ENCODE results near the gene SLC9A9. TPM values are rescaled to one million over a fixed set of nuclear protein-coding genes. Genes with fewer than 3 reads are reported as not detected.

SLC9A9 gene
- total RNA-seq (2021; fragmentation: NEBNext Ultra II Directional; extraction: Animal tissue kit (Norgen Biotek cat#: 25700)) = under 1 TPM in 4 of 6 experiments, not detected in 2; 0.10 to 0.55 (median 0.33) TPM
- long read RNA-seq, partial matches to known transcripts = 0 of 1 reads
- long read RNA-seq, other reads (novel, unspliced or antisense) = 1 of 1 reads

DNA sequence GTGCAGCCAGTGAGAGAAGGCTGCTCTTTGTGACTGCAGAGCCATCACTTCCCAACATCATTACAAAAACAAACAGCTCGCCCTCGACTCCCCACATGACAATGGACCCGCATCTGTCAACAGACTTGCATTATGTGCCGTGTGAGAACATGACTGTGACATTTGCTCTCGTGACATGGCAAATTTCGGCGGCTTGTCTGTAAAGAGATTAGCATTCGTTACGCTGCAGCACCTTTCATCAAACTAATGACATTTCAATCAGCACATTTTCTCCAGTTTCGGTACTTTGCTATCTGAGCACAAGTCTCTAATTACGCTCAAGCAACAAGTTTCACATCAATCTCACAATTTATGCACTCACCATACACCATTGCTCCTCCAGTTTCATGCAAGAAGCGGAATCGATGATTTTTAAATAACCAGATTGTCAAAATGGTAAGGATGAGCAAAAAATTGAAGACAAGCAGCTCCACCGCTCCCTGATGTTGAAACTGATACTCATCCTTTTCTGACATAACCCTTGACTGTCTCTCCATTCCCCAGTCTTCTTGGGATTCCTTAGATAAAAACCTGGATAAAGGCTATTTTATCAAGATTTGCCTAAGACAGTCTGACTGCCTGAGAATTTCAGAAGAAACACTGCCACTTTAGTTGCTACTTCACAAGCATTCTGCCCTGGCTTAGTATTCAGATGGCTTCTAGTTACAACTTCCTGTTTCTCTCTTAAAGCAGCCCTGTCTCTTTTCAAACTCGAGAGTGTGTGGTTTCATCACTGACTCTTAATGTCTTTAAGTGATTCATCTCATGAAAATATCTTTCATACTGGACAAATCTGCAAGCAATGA lies at the start of gene SLC9A9:
Gene SLC9A9, minus strand, starts transcription at position 682 of the 845 bp plus-strand sequence. Its CDS starts 146 bp downstream, at position 536.
- Mint-ChIP-seq H3K36me3 (ENCODE audit: low read depth) (no peaks in the 10 kb centered on the region), H3K4me1 (ENCODE audit: low read depth) (no peaks in the 10 kb centered on the region; the same call in 1 of the 2 replicates), H3K4me3 (peak within 1 kb of the TSS; percentile 88), H3K9me3 (no peaks in the 10 kb centered on the region), H3K27ac (peak within 1 kb of the TSS; percentile 45; the same call in 1 of the 2 replicates), H3K27me3 (ENCODE audit: insufficient read depth) (no peaks in the 10 kb centered on the region; the same call in none of the 2 replicates)
- DNase-seq = peak; percentile 57
- TF ChIP-seq, protein P1, sequence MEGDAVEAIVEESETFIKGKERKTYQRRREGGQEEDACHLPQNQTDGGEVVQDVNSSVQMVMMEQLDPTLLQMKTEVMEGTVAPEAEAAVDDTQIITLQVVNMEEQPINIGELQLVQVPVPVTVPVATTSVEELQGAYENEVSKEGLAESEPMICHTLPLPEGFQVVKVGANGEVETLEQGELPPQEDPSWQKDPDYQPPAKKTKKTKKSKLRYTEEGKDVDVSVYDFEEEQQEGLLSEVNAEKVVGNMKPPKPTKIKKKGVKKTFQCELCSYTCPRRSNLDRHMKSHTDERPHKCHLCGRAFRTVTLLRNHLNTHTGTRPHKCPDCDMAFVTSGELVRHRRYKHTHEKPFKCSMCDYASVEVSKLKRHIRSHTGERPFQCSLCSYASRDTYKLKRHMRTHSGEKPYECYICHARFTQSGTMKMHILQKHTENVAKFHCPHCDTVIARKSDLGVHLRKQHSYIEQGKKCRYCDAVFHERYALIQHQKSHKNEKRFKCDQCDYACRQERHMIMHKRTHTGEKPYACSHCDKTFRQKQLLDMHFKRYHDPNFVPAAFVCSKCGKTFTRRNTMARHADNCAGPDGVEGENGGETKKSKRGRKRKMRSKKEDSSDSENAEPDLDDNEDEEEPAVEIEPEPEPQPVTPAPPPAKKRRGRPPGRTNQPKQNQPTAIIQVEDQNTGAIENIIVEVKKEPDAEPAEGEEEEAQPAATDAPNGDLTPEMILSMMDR (IDR thresholded peaks at IDR 0.05) = no peak

DNA sequence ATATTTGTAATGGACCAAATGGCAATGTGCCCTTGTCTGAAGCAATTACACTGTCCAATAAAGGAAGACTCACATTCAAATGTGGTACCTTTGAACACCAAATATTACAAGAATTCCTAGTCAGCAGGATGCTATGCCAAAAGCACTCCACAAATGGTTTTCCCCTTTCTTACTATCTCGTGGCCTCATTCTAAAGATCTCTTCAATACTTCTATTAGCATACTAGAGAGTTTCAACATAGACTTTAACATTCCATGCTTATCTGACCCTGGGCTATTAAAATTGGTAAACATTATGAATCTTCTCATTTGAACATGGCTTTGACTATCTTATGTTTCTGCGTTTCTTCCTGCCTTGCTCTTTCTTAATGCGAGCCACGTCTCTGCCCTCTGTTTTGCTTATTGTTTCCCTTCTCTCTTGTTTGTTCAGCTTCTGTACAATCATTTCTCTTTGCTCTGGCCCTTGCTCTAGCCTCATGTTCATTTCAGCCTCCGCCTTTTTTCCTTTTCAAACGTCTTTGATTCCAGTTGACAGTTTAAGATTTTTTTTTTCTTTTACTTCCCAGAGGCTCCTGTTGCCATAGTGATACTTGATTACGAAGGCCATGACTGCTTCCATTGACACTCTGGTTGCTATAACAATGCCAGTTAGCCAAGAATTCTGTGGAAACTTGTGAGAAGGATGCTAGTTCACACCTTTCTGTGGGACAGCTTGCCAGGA lies 49.5 kb upstream of the SLC9A9 start:
- Mint-ChIP-seq H3K9me3 (no peaks in the 10 kb centered on the region), H3K4me3 (peak overlapping the region; percentile 7; the same call in 1 of the 2 replicates), H3K36me3 (ENCODE audit: low read depth) (no peaks in the 10 kb centered on the region), H3K27me3 (ENCODE audit: insufficient read depth) (no peaks in the 10 kb centered on the region), H3K27ac (peak overlapping the region; percentile 39), H3K4me1 (ENCODE audit: low read depth) (peaks cover 7% of the 10 kb centered on the region; the same call in 1 of the 2 replicates)
- DNase-seq = peak; percentile 8
- TF ChIP-seq, protein P1 (IDR thresholded peaks at IDR 0.05) = no peak

DNA sequence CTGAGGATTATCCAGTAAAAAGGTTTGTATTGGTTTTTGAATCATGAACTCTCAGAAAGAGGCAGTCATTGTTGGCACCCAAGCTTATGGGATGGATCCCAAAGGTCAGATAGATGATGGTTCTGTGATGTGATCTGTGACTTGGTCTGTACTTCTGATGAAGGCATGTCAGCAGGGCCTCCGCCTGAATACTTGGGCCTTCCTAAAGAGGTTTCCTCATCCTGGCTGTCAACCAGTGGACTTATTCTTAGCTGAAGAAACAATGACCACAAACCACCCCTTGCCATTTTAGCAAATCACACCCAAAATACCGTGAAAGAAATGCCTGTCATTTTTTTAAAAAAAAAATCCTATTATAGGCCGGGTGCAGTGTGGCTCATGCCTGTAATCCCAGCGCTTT lies 48.2 kb upstream of the SLC9A9 start:
- DNase-seq = no peak
- H3K27me3 Mint-ChIP-seq (ENCODE audit: insufficient read depth) = no peaks in the 10 kb centered on the region; the same call in 1 of the 2 replicates
- no peak overlapping the region for H3K4me3 Mint-ChIP-seq
- H3K36me3 Mint-ChIP-seq (ENCODE audit: low read depth) = no peaks in the 10 kb centered on the region
- H3K9me3 Mint-ChIP-seq = no peaks in the 10 kb centered on the region
- TF ChIP-seq, protein P1 (IDR thresholded peaks at IDR 0.05) = no peak
- peaks cover 7% of the 10 kb centered on the region; the same call in 1 of the 2 replicates for H3K4me1 Mint-ChIP-seq (ENCODE audit: low read depth)
- H3K27ac Mint-ChIP-seq = no peak overlapping the region

DNA sequence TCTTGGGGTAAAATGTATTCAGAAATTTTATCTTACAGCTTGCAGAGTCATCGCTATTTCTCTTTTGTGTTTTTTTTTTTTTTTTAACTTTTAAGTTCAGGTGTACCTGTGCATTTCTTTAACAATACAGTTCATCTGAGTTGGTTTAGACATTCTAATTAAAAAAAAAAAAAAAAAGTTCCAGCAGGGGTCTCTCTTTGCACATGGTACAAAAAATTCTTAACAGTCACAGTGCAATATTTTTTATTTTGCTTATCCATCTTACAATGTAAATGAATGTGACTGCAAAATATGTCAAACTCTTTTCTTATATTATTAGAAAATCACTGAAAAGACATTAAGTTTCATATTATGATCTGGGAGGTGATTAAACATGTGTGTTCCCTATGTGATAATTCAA lies 47.5 kb upstream of the SLC9A9 start:
- no peaks in the 10 kb centered on the region for H3K9me3 Mint-ChIP-seq
- TF ChIP-seq, protein P1 (IDR thresholded peaks at IDR 0.05) = peak; percentile 67; the same call in 1 of the 2 replicates
- H3K4me1 Mint-ChIP-seq (ENCODE audit: low read depth) = peaks cover 7% of the 10 kb centered on the region; the same call in 1 of the 2 replicates
- no peaks in the 10 kb centered on the region for H3K36me3 Mint-ChIP-seq (ENCODE audit: low read depth)
- H3K4me3 Mint-ChIP-seq = no peak overlapping the region
- no peaks in the 10 kb centered on the region; the same call in 1 of the 2 replicates for H3K27me3 Mint-ChIP-seq (ENCODE audit: insufficient read depth)
- no peak for DNase-seq
- H3K27ac Mint-ChIP-seq = no peak overlapping the region

DNA sequence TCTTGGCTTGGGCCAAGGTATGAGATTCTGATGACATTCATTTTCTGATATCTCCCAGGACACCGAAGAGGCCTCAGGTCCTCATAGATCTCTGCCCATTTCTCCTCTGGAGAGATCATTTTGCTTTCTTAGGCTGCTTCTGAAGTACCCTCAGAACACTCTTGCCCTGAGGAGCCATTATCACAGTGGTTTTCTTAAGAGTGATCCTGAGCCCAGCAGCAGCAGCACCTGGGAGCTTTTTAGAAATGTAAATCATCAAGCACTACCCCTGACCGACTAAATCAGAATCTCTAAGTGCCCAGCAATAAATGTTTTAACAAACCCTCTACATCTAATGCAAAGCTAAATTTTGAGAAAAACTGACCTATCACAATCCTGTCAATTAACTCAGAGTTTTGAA lies 40.6 kb upstream of the SLC9A9 start:
- no peak overlapping the region for H3K4me3 Mint-ChIP-seq
- H3K27ac Mint-ChIP-seq = no peak overlapping the region
- H3K27me3 Mint-ChIP-seq (ENCODE audit: insufficient read depth) = no peaks in the 10 kb centered on the region; the same call in 1 of the 2 replicates
- no peaks in the 10 kb centered on the region for H3K36me3 Mint-ChIP-seq (ENCODE audit: low read depth)
- TF ChIP-seq, protein P1 (IDR thresholded peaks at IDR 0.05) = no peak
- no peak for DNase-seq
- no peaks in the 10 kb centered on the region for H3K9me3 Mint-ChIP-seq
- H3K4me1 Mint-ChIP-seq (ENCODE audit: low read depth) = no peaks in the 10 kb centered on the region
